Natural killer cell (primary cell): ENCODE measurements around the gene YIPF6. TPM values are rescaled to one million over a fixed set of nuclear protein-coding genes. Genes with fewer than 3 reads are reported as not detected.
"Not testable (repeated sequence)": the region's sequence is repeated elsewhere in the genome, so short reads cannot be mapped to it uniquely, and the experiment has no call there.

ENCODE experiments used
- ATAC-seq, 3 donors: fragments of 150-1000 bp in 2 of 3; fragments of 200-7000 bp in 1 of 3; cut with Tn5 transposase; 1 replicate in 1 of 3; 2 replicates in 2 of 3; pipeline ENCODE4 v1.10.0; 2021; ENCODE audit warnings: mild to moderate bottlenecking in 2 of 3, moderate library complexity in 2 of 3
- DNase-seq, 2 donors: peaks; one replicate each; pipeline versions ENCODE4 v3.0.0 to v3.0.0-alpha.2; 2013 to 2021; ENCODE audit warnings: mixed read lengths in 1 of 2
- H3K27ac ChIP-seq: one replicate; pipeline ENCODE4 v1.5.1; 2013; ENCODE audit warnings: mild to moderate bottlenecking, low read length
- H3K27me3 ChIP-seq: one replicate; pipeline ENCODE4 v1.6.1; 2013; ENCODE audit warnings: low read length; ENCODE audit not compliant: control insufficient read depth, insufficient read depth
- H3K36me3 ChIP-seq: one replicate; pipeline ENCODE4 v1.6.1; 2013; ENCODE audit warnings: low read length; ENCODE audit not compliant: control insufficient read depth, insufficient read depth
- H3K4me1 ChIP-seq: one replicate; pipeline ENCODE4 v1.6.1; 2013; ENCODE audit warnings: low read length; ENCODE audit not compliant: control insufficient read depth, insufficient read depth
- H3K4me3 ChIP-seq: one replicate; pipeline ENCODE4 v1.5.1; 2013; ENCODE audit warnings: low read length
- H3K9me3 ChIP-seq: one replicate; pipeline ENCODE4 v1.6.1; 2013; ENCODE audit warnings: low read length; ENCODE audit not compliant: control insufficient read depth, insufficient read depth
- H3K27ac Mint-ChIP-seq, 2 donors: one replicate each; pipeline ENCODE4 v1.8.0; 2022; ENCODE audit warnings: mild to moderate bottlenecking in 2 of 2, mixed read lengths in 2 of 2, moderate library complexity in 1 of 2
- H3K27me3 Mint-ChIP-seq, 2 donors: one replicate each; pipeline ENCODE4 v1.8.0; 2022; ENCODE audit warnings: low read depth in 2 of 2, mixed read lengths in 2 of 2
- H3K36me3 Mint-ChIP-seq: one replicate; pipeline ENCODE4 v1.8.0; 2022; ENCODE audit warnings: mixed read lengths
- H3K4me1 Mint-ChIP-seq, 2 donors: one replicate each; pipeline ENCODE4 v1.8.0; 2022; ENCODE audit warnings: mixed read lengths in 2 of 2
- H3K4me3 Mint-ChIP-seq: one replicate; pipeline ENCODE4 v1.8.0; 2022; ENCODE audit warnings: mild to moderate bottlenecking, moderate library complexity, mixed read lengths
- H3K9me3 Mint-ChIP-seq, 2 donors: one replicate each; pipeline ENCODE4 v1.8.0; 2022; ENCODE audit warnings: mixed read lengths in 2 of 2
- CTCF ChIP-seq: fragments of 200-600 bp; IDR thresholded peaks from one replicate; pipeline ENCODE4 v1.8.0; 2022; ENCODE audit warnings: antibody characterized with exemption
- WGBS: methylation state at CpG from one replicate; pipeline ENCODE4 v1.1.7; 2013; ENCODE audit warnings: missing lambda C conversion rate; ENCODE audit not compliant: insufficient coverage; 5-methylcytosine and 5-hydroxymethylcytosine counted together
- intact Hi-C: fragments of 100-400 bp; cut with micrococcal nuclease; formaldehyde crosslinking; loops from one replicate; pipeline ENCODE4 v1.14.2; 2022
- total RNA-seq, 4 donors: library from RNA; stranded (reverse); fragments of 120-200 nt in 1 of 4; gene quantifications; one replicate each; pipeline versions ENCODE4 v1.2.3 to v1.2.4, GENCODE V29; 2013 to 2022

The YIPF6 gene
- total RNA-seq, 3 donors from 2014 or later (not counting 1 experiment from before 2014, with no cell fraction given), result 14.1 to 22.0 (median 18.9) TPM

DNA sequence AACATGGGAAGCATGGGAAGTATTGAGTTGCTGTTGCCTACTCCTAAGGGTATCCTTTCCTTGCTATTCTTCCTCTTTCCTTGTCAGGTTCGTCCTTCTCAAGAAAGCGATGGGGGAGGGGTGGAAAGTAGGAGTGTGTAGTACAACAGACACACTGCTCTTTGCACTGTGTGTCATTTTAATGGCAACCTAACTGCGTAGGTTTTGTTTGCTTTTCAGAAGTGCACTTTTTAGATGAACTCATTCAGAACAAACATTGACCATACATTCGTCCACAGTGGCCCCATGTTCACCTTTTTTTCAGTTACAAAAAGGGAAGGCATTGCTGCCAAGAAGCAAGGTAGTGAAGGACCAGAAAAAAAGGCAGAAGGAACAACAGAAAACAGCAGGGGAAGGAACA is 10.2 kb upstream of the YIPF6 start:
- Mint-ChIP-seq H3K36me3 (no peaks in the 10 kb centered on the region), H3K27ac (no peak overlapping the region), H3K9me3 (no peaks in the 10 kb centered on the region), H3K4me3 (no peak overlapping the region), H3K27me3 (peaks cover 0 to 2% of the 10 kb centered on the region in 2 donors), H3K4me1 (no peaks in the 10 kb centered on the region)
- no peak overlapping the region for H3K27ac ChIP-seq
- no peak for ATAC-seq
- TF ChIP-seq CTCF, result no peak
- no peaks in the 10 kb centered on the region for H3K4me1 ChIP-seq
- H3K4me3 ChIP-seq, result no peak overlapping the region
- intact Hi-C loops, result no loop called here
- 81% methylated on average over 2 of the region's 4 CpGs for WGBS
- DNase-seq, result no peak
- H3K9me3 ChIP-seq, result no peaks in the 10 kb centered on the region
- no peaks in the 10 kb centered on the region for H3K36me3 ChIP-seq
- H3K27me3 ChIP-seq, result no peaks in the 10 kb centered on the region

- TF ChIP-seq CTCF, result no peak
- Mint-ChIP-seq H3K4me1 (no peaks in the 10 kb centered on the region), H3K27ac (no peak overlapping the region), H3K4me3 (no peak overlapping the region), H3K9me3 (no peaks in the 10 kb centered on the region), H3K27me3 (peaks cover 0 to 2% of the 10 kb centered on the region in 2 donors), H3K36me3 (no peaks in the 10 kb centered on the region)
- H3K27ac ChIP-seq, result no peak overlapping the region
- no peaks in the 10 kb centered on the region for H3K4me1 ChIP-seq
- intact Hi-C loops, result no loop called here
- ATAC-seq (peak in 1 of 3 donors; percentile 42), DNase-seq (no peak)
- no peaks in the 10 kb centered on the region for H3K27me3 ChIP-seq
- no peaks in the 10 kb centered on the region for H3K36me3 ChIP-seq
- no peak overlapping the region for H3K4me3 ChIP-seq
- no peaks in the 10 kb centered on the region for H3K9me3 ChIP-seq
These were observed 8.2 kb upstream of the YIPF6 start for GRCh38 chrX:68490644-68491043.

DNA sequence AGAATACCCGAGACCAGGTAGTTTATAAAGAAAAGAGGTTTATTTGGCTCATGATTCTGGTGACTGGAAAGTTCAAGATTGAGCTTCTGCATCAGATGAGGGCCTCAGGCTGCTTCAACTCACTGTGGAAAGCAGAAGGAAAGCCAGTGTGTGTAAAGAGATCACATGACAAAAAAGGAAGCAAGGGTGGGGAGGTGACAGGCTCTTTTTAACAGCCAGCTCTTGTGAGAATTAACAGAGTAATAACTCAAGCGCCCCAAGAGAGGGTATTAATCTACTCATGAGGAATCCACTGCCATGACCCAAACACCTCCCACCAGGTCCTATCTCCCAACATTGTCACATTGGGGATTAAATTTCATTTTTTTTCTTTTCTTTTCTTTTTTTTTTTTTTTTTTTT is 6.3 kb upstream of the YIPF6 start:
- Histone ChIP-seq H3K4me1 (no peaks in the 10 kb centered on the region), H3K36me3 (no peaks in the 10 kb centered on the region), H3K27ac (no peak overlapping the region), H3K9me3 (no peaks in the 10 kb centered on the region), H3K4me3 (no peak overlapping the region), H3K27me3 (no peaks in the 10 kb centered on the region)
- intact Hi-C loops, result no loop called here
- no peaks in the 10 kb centered on the region for H3K27me3 Mint-ChIP-seq
- WGBS, result 100% methylated on average over 1 of the region's 2 CpGs
- DNase-seq (no peak), ATAC-seq (peak; percentile 54 to 64 (median 61))
- no peak overlapping the region for H3K4me3 Mint-ChIP-seq
- TF ChIP-seq CTCF, result no peak
- H3K9me3 Mint-ChIP-seq, result no peaks in the 10 kb centered on the region
- no peak overlapping the region for H3K27ac Mint-ChIP-seq
- no peaks in the 10 kb centered on the region for H3K4me1 Mint-ChIP-seq
- H3K36me3 Mint-ChIP-seq, result no peaks in the 10 kb centered on the region

- H3K4me3 Mint-ChIP-seq, H3K27me3 ChIP-seq, H3K4me3 ChIP-seq, H3K36me3 ChIP-seq, H3K4me1 ChIP-seq, H3K27ac ChIP-seq, H3K36me3 Mint-ChIP-seq, H3K27ac Mint-ChIP-seq, H3K9me3 Mint-ChIP-seq, ATAC-seq, H3K9me3 ChIP-seq, DNase-seq, intact Hi-C loops, H3K27me3 Mint-ChIP-seq: not testable (repeated sequence)
- no CpG with 5 or more reads among the region's 2 CpGs for WGBS
- peaks cover 4 to 11% of the 10 kb centered on the region in 2 donors for H3K4me1 Mint-ChIP-seq
These were observed 5.1 kb upstream of the YIPF6 start for GRCh38 chrX:68493776-68494175.
